Measurements from ENCODE around the gene CCL27.

The CCL27 gene

GRCh38 chr9:34662526-34663302 lies at the start of gene CCL27:
Gene CCL27 (minus strand): TSS chr9:34662657. CDS start chr9:34662633, 24 bp downstream.
- in situ Hi-C loops (cut with HindIII; ENCODE audit: low pct_ligation_motif_present, low pct_unique_long_range_greater_than_20kb, low sequenced_read_pairs): no loop called here
- no peak for DNase-seq

- in situ Hi-C loops (cut with HindIII; ENCODE audit: low pct_ligation_motif_present, low pct_unique_long_range_greater_than_20kb, low sequenced_read_pairs): no loop called here
- DNase-seq: no peak
Measured at GRCh38 chr9:34712140-34712539, 49.7 kb upstream of the CCL27 start.

- in situ Hi-C loops (cut with HindIII; ENCODE audit: low pct_ligation_motif_present, low pct_unique_long_range_greater_than_20kb, low sequenced_read_pairs): no loop called here
- DNase-seq: no peak
Measured at GRCh38 chr9:34710023-34710422, 47.6 kb upstream of the CCL27 start, which contains the start of gene CCL21. Gene CCL21 (minus strand): TSS chr9:34710136. CDS start chr9:34710066, 70 bp downstream.

GRCh38 chr9:34709196-34709978 lies 46.9 kb upstream of the CCL27 start:
- DNase-seq: no peak
- in situ Hi-C loops (cut with HindIII; ENCODE audit: low pct_ligation_motif_present, low pct_unique_long_range_greater_than_20kb, low sequenced_read_pairs): no loop called here

GRCh38 chr9:34707130-34707529 lies 44.7 kb upstream of the CCL27 start:
- in situ Hi-C loops (cut with HindIII; ENCODE audit: low pct_ligation_motif_present, low pct_unique_long_range_greater_than_20kb, low sequenced_read_pairs): no loop called here
- no peak for DNase-seq

GRCh38 chr9:34701769-34702736 lies 39.6 kb upstream of the CCL27 start:
- in situ Hi-C loops (cut with HindIII; ENCODE audit: low pct_ligation_motif_present, low pct_unique_long_range_greater_than_20kb, low sequenced_read_pairs): no loop called here
- peak; percentile 65 for DNase-seq

- DNase-seq: peak; percentile 58
- in situ Hi-C loops (cut with HindIII; ENCODE audit: low pct_ligation_motif_present, low pct_unique_long_range_greater_than_20kb, low sequenced_read_pairs): no loop called here
Measured at GRCh38 chr9:34701023-34701768, 38.7 kb upstream of the CCL27 start.

- in situ Hi-C loops (cut with HindIII; ENCODE audit: low pct_ligation_motif_present, low pct_unique_long_range_greater_than_20kb, low sequenced_read_pairs): no loop called here
- no peak for DNase-seq
Measured at GRCh38 chr9:34694811-34695210, 32.4 kb upstream of the CCL27 start.

- DNase-seq: no peak
- in situ Hi-C loops (cut with HindIII; ENCODE audit: low pct_ligation_motif_present, low pct_unique_long_range_greater_than_20kb, low sequenced_read_pairs): no loop called here
Measured at GRCh38 chr9:34693560-34693959, 31.1 kb upstream of the CCL27 start.

GRCh38 chr9:34691936-34692315 lies 29.5 kb upstream of the CCL27 start:
- in situ Hi-C loops (cut with HindIII; ENCODE audit: low pct_ligation_motif_present, low pct_unique_long_range_greater_than_20kb, low sequenced_read_pairs): no loop called here
- DNase-seq: no peak

GRCh38 chr9:34690983-34691935 lies 28.8 kb upstream of the CCL27 start, which contains the start of gene CCL19:
Gene CCL19 (minus strand): TSS chr9:34691276. CDS start chr9:34691139, 137 bp downstream.
- in situ Hi-C loops (cut with HindIII; ENCODE audit: low pct_ligation_motif_present, low pct_unique_long_range_greater_than_20kb, low sequenced_read_pairs): no loop called here
- DNase-seq: no peak

- no peak for DNase-seq
- in situ Hi-C loops (cut with HindIII; ENCODE audit: low pct_ligation_motif_present, low pct_unique_long_range_greater_than_20kb, low sequenced_read_pairs): no loop called here
Measured at GRCh38 chr9:34689512-34689911, 27.1 kb upstream of the CCL27 start.

GRCh38 chr9:34689116-34689470 lies 26.6 kb upstream of the CCL27 start:
- in situ Hi-C loops (cut with HindIII; ENCODE audit: low pct_ligation_motif_present, low pct_unique_long_range_greater_than_20kb, low sequenced_read_pairs): no loop called here
- DNase-seq: no peak

GRCh38 chr9:34688329-34689115 lies 26.1 kb upstream of the CCL27 start:
- in situ Hi-C loops (cut with HindIII; ENCODE audit: low pct_ligation_motif_present, low pct_unique_long_range_greater_than_20kb, low sequenced_read_pairs): no loop called here
- no peak for DNase-seq

GRCh38 chr9:34687276-34688030 lies 25.0 kb upstream of the CCL27 start:
- in situ Hi-C loops (cut with HindIII; ENCODE audit: low pct_ligation_motif_present, low pct_unique_long_range_greater_than_20kb, low sequenced_read_pairs): no loop called here
- DNase-seq: no peak

- in situ Hi-C loops (cut with HindIII; ENCODE audit: low pct_ligation_motif_present, low pct_unique_long_range_greater_than_20kb, low sequenced_read_pairs): no loop called here
- no peak for DNase-seq
Measured at GRCh38 chr9:34686732-34687131, 24.3 kb upstream of the CCL27 start.

Measured in ACHN (cell line).